EL (cell line): ENCODE measurements around the gene CCDC91.

Experiments used
- DNase-seq: peaks from one replicate; pipeline ENCODE4 v3.0.0-alpha.2; 2016

CCDC91 gene

DNA sequence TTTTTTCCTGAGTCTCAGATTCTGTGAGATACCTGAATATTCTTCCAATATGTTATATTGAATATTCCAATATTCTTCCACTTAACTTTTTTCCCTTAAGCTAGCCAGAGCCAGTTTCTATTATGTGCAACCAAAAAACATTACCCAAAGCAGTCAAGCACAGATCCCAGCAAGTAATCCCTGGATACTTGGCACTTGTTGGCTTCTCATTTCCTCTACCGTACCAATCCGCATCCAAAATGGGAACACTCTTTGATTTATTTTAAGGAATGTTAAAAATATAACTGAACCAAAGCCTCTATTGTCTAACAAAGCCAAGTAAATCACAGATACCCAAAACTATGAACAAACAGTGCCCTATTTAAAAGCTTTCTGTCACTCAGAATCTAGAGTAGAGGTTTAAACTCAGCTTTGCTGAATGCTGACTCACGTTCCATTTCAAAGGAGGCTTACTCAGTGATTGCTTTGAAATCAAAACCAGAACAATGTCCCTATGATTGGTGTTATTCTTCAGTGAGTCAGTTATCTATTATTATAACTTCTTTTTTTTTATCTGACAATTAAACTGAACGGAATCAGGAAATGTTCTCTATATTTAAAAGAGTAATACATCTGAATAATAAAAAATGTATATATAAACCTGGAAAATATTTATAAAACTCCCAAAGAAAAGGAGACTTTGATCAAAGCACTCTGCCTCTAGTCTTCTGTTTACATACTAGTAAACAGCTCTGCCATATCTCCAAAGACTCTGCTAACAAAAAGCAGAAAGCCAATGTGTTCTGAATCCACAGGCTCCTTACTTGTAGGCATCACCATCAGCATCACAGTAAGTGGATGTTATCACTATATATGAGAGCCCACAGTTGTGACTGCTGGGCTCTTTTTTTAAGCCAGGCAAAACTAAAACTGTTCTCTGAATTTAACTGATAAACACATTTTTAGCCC is 360.8 kb downstream of the CCDC91 start:
- peak; percentile 56 for DNase-seq

DNA sequence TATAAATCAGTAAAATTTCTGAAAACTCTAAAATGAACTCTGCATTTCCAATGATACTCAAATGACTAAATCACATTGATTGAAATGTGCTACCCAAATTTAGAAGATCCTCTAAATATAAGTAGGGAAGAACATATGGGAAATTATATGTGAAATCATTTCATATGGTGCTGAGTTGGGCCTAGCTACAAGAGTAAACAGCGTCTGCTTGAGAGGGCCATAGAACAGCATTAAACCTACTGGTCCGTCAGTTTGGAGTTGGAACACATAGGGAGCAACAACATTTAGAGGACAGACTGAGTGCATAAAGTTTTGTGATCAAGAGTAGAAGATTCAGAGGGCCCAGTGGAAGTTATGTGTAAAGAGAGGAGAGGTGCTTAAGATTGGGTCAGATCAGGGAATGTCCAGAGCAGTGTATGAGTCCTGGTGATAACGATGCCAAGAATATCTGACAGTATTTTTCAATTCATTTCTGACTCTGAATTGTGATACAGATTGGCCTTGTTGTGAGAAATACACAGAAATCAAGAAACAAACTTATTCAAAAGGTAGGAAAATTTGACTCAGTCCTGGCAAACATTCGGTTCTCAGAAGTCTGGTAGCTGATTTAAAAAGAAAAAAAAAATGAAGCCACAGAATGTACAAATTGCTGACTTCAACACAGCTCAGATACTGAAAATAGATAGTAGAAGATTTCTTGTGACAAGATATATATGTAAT is 362.2 kb downstream of the CCDC91 start:
- DNase-seq, result no peak

DNA sequence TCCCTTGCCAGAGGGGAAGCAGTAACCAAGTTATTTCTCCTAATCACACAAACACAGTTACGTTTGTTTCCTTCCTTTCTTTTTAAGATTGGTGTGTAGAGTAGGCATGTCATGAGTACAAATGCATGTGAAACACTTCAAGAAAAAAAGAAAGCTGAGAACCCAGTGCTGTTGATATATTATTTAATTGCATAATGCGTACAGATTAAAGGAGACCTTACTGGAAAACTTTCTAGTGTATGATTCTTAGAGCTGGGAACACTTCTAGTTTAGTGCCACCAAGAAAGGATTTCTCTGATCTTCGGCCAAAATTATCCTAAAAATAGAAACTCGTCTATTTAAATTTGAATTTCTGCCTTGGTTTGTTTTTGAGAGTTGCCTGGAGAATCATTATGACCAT is 365.5 kb downstream of the CCDC91 start:
- DNase-seq, result no peak

DNA sequence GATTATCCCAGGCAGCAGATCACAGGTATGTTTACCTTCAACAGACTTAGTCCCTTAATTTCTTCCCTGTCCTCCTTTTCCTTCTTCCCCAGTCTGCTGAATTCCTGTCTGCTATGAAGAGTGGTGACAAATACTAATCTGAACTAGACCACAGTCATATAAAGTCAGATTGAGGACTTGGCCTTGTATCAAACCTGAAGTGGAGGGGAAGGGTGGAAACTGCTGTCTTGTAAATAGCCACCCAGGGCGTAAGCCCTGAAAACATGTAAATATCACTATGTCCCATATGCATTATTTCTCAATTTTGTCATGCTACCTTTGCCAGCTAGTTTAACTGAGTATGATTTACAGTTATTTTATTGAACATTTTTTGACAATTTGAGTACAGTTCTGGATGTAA is 368.0 kb downstream of the CCDC91 start:
- DNase-seq, result no peak

DNA sequence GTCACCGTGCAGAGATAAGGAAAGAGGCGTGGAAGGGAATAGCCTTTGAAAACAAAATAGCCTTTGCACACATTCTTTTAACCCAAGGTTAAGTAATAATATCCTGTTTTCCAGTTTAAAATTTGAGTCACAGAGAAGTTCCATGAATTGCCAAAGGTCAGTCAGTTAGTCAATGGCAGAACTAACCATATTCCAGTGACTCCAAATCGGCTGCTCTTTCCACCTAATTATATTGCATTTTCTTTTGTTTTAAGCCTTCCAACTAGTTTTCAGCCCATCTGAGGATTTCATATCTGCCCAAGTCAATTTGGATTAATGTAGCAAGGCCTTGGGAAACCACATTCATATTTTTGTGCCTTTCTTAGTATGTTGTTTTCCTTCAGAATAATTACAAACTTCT is 373.0 kb downstream of the CCDC91 start:
- no peak for DNase-seq

DNA sequence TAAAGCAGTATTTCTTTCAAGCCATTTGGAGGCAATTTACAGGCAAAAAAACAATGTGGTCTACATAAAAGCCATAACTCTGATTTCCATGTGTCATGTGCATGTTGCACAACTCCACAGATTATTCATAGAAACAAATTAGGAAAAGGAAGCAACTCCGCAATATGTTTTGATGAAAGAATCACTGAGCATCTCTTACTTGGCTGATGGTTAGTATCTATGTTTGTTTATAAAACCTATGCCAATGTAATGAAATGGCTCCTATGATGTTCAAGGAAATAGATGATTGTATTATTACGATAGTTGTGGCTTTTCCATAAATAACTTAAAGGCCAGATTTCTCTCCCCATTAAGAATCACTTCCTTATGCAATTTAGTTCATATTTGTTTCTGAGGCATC is 373.7 kb downstream of the CCDC91 start:
- DNase-seq, result peak; percentile 43

DNA sequence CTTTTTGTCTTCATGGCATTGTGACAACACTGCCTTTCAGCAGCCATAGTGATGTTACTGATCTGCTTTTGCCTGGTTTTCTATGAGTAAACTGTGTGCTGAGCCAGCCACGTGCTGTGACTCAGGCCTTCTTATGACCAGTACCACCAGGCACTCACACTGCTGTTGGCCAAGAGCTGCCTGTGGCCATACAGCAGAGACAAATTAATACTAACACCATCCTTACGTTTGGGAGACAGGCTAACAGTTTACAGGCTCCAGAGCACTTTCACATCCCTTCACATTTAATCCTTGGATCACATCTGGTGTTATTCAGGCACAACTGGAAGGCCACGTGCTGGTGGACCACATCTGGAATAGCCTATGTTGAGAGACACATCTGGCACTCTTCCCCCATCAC is 377.9 kb downstream of the CCDC91 start:
- peak; percentile 88 for DNase-seq

DNA sequence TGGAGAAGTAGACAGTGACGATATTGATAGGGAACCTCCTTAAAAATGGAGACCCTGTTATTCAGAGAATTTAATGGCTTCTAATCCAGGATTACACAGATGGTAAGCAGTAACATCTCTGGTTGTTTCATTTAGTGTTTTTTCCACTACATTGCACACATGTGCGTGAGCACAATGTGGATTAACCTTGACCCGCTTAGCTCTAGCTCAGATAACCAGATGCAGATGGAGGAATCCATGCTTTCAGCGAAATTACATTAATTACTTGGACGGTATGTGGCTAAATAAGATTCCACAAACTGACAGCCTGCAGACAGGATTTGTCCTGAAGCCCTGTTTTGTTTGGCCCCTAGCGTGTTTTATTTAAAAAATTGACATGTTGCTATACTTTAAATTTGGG is 378.4 kb downstream of the CCDC91 start:
- DNase-seq, result no peak

DNA sequence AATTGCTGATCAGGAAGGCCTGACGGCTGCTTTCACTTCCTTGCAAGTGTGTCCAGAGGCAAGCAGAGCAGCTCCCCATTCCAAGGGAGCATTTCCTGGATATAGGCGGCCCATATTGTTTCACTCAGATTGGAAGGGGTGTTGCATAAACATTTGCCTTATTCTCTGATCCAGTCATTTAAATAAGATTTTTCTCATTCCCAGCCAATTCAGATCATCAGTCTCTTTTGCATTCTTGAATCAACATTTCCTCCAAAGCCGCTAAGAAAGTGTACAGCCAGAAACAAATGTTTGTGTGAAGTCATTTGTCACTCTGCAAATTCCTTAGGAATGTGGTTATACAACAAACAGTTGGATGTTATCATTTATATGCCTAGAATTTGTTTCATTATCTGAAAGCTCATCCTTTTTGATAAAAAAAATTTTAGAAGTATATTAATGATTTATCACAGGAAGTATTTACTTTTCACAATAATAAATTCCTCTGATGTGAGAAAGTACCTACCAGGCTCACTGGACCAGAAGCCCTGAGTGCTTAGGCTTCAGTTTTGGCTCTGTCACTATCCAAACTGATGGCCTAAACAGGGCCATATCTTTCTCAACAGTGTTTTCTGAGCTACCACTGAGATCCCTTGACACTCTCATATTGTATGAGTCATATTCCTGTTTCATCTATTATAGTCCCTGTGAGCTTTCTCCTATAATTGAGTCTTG is 379.6 kb downstream of the CCDC91 start:
- DNase-seq, result peak; percentile 79

DNA sequence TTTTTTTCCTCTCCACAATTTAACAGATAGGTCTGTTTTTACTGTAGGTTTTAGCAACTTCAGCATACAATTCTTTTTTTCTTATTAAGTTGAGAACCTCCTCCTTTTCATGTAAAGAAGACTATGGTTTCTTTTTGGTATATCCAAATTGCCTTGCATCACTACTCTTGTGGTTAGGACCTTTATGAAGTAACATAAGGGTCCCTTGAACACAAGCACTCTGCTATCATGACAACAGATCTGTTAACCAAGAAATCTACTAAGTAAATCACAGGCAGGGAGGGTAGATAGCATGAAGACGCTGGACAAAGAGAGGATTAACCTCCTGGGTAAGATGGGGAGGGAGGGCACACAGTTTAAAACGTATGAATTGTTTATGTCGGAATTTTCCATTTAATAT is 380.6 kb downstream of the CCDC91 start:
- no peak for DNase-seq

DNA sequence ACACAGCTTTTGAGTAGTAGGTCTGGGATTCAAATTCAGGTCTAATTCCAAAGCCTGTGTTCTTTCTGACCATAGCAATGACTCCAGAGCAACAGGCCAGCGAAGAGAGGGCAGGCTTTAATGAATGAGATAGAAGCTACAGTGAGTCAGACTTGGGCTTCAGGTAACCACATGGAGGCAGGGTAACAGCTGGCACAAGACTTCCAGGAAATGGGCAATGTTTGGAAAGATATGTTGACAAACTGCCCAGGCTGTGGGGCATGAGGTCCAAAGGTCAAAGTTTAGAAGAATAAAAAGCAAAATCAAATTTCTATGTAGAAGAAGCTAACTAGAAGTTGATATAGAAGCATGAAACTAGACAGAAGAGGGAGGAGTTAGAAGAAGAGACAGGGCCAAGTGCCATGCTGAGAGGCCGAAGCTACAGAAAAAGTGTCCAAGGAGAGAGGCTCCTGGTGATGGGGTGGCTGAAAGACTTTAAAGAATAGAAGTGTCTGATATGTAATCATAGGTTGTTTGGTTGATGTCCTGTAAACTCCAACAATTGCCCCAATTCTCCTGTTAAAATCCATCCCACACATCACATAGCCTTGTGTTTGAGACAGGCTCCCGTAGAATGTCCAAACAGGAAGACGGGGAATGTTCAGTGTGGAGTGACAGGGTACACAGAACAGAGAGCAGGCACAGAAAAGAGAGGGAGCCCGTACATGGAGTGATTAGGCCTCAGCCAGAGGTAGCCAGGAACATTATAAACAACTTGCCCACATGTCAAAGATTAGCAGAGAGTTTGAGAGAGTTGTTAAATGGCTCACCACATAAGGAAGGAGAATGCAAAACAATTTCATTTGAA is 384.7 kb downstream of the CCDC91 start:
- no peak for DNase-seq

DNA sequence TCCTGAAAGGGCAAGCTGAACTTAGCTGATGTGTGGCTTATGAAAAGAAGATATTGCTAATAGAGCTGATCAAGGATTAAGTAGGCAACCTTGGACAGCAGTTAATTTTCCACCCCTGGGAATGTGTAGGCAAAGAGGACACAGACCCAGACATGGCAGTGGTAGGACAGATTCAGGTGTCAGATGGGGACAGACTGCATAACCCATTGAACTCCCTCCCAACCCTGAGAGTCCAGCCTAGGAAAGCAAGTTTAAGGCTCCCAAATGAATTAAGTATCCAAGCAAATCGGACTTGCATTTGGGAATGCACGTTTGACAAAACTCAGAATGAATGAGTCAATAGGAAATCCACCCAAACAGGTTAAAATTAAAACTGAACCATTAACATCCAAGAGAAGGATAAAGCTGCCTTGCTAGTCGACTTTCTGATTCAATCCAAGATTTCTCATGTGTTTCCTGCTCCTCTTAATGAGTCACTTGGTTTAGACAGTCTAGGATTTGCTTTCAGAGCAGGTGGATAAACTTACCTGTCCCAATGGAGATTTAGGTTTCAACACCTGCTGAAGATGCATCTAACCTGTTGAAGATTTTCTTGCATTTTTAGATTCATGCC is 385.4 kb downstream of the CCDC91 start:
- no peak for DNase-seq

DNA sequence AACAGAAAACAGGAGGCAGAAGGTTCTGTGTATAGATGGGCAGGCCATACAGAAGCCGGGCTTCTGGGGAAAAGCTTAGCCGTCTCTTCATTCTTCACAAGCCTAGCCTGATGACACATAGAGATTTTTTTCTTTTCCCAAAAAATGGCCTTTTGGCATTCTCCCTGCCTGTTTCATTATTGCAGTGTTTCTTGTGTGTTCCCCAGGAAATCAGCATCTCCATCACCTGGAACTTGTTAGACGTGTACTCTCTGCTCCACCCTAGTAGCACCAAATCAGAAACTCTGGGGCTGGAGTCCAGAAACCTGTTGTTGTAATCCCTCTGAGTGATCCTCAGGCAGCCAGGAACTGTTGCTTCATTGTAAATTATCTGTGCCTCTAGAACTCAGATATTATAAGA is 388.1 kb downstream of the CCDC91 start:
- DNase-seq, result no peak

DNA sequence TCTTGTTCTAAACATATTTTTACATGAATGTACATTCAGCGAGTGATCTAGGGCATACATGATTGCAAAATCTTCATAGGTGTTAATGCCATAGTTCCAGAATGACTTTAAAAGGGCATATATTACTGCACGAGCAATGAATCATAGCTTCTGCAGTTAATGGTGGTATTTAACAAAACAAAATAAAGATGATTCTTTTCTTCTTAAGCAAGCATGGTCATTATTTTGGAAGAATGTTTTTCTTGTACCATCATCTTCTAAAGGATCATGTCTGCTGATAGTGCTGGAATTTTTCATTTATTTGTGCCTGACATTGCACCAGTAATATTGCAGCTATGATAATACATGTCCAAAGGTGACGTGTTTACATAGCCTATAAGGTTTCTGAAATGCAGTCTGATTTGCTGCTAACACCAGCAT is 388.6 kb downstream of the CCDC91 start:
- DNase-seq, result peak; percentile 38

DNA sequence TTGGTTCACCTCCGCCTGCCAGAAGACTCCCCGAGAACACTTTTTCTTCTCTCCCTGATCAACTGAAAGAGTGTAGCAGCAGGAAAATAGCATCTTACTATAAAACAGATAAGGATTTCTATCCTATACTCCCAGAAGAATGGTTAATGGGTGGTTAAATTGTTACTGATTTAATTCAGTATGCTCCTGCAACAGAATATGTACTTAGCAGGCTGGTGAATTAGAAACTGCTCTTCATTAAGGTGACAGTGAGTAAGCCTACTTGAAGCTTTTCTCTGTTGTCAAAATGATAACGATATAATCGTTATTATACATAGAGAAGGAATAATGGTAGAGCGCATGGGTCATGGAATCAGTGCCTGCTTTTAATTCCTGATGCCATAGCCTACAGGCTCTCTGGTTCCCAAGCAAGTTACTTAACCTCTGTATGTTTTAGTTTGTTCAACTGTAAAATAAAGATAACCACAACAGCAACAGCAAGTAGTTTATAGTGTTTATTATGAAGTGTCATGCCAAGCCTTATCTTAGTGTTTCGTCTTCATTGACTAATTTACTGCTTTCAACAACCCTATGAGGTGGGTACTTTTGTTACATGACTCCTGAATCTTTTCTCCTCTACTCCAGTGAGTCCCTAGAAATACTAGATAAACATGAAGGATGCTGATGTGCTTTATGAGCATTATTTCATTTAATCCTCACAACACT is 392.6 kb downstream of the CCDC91 start:
- no peak for DNase-seq

DNA sequence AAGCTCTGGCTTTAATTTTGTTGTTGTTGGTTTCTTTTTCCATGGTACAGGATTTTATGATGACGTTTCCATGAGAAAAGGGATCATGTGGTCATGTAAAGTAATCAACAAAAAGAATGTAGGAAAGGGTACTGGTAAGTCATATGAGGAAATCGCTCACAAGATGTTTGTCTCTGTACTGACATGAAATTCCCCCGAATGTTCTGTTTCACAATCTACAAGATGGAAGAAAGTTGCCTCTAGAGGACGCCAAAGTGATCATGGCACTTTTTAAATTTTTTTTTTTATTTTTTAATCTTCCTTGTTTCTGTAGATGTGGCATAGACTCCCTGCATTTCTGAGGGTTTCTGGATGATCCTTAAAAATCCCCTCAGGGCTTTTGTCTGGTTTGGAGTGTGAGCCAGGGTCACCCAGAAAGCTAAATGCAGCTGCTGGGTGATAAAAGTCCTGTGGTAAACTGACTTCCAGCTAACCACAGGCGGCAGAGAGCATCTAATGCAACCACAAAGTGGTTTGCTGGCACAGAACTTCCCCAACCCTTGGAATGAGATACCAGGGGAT is 393.5 kb downstream of the CCDC91 start:
- peak; percentile 92 for DNase-seq

DNA sequence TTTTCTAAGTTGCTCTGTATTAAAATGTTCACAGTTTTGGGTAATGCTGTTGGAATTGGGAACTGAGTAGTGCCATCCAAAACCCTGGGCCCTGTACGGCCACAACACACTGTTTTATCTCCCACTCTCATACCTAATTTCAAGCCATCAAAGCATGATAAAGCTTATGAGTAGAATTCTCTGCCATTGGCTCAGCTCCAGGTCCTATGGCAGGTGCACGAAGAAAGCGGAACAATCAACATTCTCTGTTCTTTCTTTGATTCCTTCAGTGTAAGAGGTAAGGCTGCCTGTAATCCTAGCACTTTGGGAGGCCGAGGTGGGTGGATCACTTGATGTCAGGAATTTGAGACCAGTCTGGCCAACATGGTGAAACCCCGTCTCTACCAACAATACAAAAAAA is 394.9 kb downstream of the CCDC91 start:
- no peak for DNase-seq

DNA sequence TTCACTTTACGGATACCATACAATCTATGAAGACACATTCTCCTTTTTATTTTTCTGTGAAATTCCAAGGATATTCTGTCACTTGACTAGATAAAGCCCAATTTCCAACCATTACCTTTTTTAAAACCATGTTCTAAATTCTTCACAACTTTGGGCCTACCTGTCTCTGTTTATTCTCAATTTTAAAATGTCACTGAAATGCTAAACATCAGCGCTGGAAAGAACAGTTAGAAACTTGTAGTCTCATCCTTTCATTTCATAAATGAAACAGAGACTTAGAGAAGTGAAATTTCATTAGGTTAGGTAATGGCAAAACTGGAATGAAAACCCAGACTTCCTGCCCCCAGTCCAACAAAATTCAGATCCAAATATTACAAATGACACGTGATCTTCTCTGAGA is 396.2 kb downstream of the CCDC91 start:
- no peak for DNase-seq

DNA sequence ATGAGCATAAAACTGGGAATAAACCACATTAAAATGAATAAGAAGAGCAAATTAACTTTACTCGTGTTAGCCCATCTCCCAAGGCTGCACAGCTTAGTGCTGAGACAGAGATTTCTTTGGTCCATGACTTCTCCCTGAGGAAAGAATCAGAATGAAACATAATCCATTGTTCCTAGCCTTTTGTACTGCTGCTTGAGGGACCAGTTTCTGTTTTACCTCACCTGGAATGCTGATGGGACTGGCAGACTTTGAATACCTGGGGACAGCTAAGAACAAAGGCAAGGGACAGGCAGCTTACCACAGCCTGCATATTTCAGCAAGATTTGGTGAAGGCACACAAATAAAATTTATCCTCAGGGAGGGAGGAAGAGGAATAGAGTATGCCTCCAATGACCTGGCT is 401.6 kb downstream of the CCDC91 start:
- no peak for DNase-seq
